Lower leg skin (tissue), 4 donors: ENCODE measurements around the gene BMP6. TPM values are rescaled to one million over a fixed set of nuclear protein-coding genes. Genes with fewer than 3 reads are reported as not detected.

Source experiments
- DNase-seq, 2 donors: peaks; one replicate each; pipeline ENCODE4 v3.0.0-alpha.2; 2019; ENCODE audit warnings: low spot score in 2 of 2
- H3K4me3 ChIP-seq: fragments of 200-600 bp; sonication (generic); 2 replicates; pipeline ENCODE4 v1.5.1; 2017; ENCODE audit warnings: mild to moderate bottlenecking, low read depth; ENCODE audit not compliant: poor library complexity, severe bottlenecking
- POLR2A ChIP-seq, 2 donors: fragments of 450-650 bp; IDR thresholded peaks; one replicate each; pipeline ENCODE4 v1.6.1; 2016 to 2017; ENCODE audit warnings: antibody characterized with exemption in 2 of 2, mild to moderate bottlenecking in 1 of 2, moderate library complexity in 1 of 2
- WGBS, 2 donors: methylation state at CpG; one replicate each; pipeline ENCODE4 v1.1.5; 2018; 5-methylcytosine and 5-hydroxymethylcytosine counted together
- intact Hi-C: fragments of 100-400 bp; cut with DNase I; formaldehyde crosslinking; loops from one replicate; pipeline ENCODE4 v1.15.0; 2023; ENCODE audit warnings: low total_unique reads
- total RNA-seq, 4 donors: library from RNA; depleted of rRNA; stranded (reverse); fragments of >200 nt; gene quantifications; one replicate each; pipeline ENCODE4 v1.1.0, GENCODE V29; 2016
- TF ChIP-seq, protein P1 (sequence below), 3 donors: fragments of 450-650 bp; IDR thresholded peaks; one replicate each; pipeline ENCODE4 v1.5.1; 2016; ENCODE audit warnings: antibody characterized with exemption in 3 of 3, mild to moderate bottlenecking in 3 of 3, moderate library complexity in 2 of 3

BMP6 gene
- total RNA-seq, 4 donors from 2014 or later, result 1.7 to 11.2 (median 6.2) TPM

DNA sequence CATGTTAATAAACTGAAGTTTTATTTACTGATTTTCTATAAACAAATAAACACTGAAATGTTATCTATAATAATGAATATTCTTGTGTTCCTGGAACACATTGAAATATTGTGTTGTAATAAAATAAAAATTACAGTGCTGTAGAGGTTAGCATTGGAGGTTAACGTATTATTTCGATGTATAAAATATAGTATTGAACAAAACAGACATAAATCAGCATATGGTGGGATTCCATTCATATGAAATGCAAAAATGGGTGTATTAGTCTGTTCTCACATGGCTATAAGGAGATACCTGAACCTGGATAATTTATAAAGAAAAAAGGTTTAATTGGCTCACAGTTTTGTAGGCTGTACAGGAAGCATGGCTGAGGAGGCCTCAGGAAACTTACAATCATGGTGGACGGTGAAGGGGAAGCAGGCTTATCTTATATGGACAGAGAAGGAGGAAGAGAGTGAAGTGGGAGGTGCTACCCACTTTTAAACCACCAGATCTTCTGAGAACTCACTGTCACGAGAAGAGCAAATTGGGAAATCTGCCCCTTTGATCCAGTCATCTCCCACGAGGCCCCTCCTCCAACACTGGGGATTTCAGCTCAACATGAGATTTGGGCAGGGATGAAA lies 24.6 kb upstream of the BMP6 start:
- H3K4me3 ChIP-seq, result no peak overlapping the region
- WGBS, 2 donors, result 75 to 82% methylated on average over 5 of the region's 5 CpGs
- TF ChIP-seq POLR2A (IDR thresholded peaks at IDR 0.05), result no peak
- TF ChIP-seq, protein P1, sequence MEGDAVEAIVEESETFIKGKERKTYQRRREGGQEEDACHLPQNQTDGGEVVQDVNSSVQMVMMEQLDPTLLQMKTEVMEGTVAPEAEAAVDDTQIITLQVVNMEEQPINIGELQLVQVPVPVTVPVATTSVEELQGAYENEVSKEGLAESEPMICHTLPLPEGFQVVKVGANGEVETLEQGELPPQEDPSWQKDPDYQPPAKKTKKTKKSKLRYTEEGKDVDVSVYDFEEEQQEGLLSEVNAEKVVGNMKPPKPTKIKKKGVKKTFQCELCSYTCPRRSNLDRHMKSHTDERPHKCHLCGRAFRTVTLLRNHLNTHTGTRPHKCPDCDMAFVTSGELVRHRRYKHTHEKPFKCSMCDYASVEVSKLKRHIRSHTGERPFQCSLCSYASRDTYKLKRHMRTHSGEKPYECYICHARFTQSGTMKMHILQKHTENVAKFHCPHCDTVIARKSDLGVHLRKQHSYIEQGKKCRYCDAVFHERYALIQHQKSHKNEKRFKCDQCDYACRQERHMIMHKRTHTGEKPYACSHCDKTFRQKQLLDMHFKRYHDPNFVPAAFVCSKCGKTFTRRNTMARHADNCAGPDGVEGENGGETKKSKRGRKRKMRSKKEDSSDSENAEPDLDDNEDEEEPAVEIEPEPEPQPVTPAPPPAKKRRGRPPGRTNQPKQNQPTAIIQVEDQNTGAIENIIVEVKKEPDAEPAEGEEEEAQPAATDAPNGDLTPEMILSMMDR (IDR thresholded peaks at IDR 0.05), result no peak
- intact Hi-C loops, result no loop called here
- no peak for DNase-seq

DNA sequence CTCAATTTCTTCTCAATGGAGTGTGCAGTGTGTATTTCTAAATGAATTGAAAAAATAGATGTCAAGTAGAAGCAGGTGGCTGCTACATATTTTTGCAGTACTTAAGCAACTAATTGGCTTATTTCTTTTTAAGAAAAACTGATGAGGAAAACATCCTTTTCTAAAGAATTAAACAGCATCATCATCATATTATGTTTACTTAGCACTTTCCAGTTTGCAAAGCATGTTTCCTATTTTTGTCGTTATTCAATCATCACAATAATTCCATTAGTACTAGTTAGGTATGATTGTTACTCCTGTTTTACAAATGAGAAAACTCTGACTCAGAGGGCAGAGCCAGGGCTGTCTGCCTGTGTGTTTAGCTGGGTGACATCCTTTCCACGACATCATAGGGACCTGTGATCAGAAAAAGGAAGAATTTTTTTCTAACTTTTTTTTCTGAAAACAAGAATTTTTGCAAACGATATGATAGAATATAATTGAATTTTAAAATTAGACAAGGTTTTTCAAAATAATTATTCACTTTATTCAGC lies 22.7 kb upstream of the BMP6 start:
- H3K4me3 ChIP-seq, result no peak overlapping the region
- DNase-seq, result no peak
- whole genome bisulfite sequencing, 2 donors, result 74% methylated on average over 3 of the region's 3 CpGs
- TF ChIP-seq POLR2A (IDR thresholded peaks at IDR 0.05), result no peak
- TF ChIP-seq, protein P1 (IDR thresholded peaks at IDR 0.05), result no peak
- intact Hi-C loops, result no loop called here

DNA sequence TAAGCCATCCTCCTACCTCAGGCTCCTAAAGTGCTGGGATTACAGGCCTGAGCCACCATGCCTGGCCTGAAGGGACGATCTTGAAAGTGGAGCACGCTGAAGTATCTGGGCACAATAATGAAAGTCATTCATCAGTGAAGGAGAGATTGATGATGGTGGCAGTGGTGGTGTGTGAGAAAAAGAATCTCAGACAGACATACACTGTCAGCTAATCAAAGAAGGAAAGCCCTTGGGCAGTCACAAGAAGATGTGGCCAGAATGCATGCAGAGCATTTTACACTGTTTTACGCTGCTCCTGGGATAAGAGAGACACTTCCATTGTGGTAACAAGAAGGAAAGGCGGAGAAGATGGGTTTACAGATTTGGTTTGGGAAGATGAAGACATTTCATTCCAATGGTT lies 20.4 kb upstream of the BMP6 start:
- H3K4me3 ChIP-seq, result no peak overlapping the region
- no peak for DNase-seq
- WGBS, 2 donors, result 85% methylated on average over 4 of the region's 4 CpGs
- no peak for TF ChIP-seq POLR2A (IDR thresholded peaks at IDR 0.05)
- intact Hi-C loops, result no loop called here

DNA sequence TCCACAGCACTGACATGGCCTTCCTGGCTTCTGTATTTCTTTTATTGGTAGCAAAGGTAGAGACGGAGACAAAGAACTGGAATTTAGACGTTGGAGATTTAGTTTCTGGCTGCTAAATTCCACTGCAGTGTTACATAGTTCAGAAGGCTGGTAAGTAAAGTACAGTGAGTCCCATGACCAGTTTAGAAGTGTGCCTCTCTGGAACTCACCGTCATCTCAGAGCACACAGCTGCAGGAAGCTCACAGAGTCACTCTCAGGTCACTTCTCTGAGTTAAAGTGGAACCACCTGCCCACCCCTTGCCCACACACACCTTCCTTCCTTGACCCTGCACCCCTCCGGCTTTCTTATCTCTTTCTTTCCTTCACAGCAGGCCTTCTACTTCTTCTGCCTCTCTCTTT lies 19.6 kb upstream of the BMP6 start:
- 71% methylated on average over 4 of the region's 4 CpGs for WGBS, 2 donors
- no peak for DNase-seq
- H3K4me3 ChIP-seq, result no peak overlapping the region
- TF ChIP-seq, protein P1 (IDR thresholded peaks at IDR 0.05), result no peak
- no peak for TF ChIP-seq POLR2A (IDR thresholded peaks at IDR 0.05)
- intact Hi-C loops, result no loop called here

DNA sequence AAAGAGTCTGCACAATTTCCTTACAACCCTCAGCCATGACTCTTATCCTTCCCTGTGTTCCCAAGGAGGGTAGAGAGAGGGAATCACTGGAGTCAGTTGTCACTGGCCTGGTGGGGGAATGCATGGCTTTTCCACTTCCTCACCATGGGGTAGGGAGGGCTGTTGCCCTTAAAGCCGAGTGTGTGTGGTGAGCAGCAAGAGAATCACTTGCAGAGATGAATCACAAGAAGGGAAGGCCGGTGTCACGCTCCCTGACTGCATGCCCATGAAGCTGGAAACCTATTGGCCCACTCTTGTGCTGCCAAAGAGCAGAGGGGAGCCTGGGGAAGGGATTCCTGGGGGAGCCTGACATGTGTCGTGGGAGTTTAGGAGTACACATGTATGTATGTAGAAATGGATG lies 18.1 kb upstream of the BMP6 start:
- TF ChIP-seq POLR2A (IDR thresholded peaks at IDR 0.05), result no peak
- TF ChIP-seq, protein P1 (IDR thresholded peaks at IDR 0.05), result no peak
- H3K4me3 ChIP-seq, result no peak overlapping the region
- intact Hi-C loops, result no loop called here
- DNase-seq, result no peak
- WGBS, 2 donors, result 91 to 92% methylated on average over 4 of the region's 4 CpGs

DNA sequence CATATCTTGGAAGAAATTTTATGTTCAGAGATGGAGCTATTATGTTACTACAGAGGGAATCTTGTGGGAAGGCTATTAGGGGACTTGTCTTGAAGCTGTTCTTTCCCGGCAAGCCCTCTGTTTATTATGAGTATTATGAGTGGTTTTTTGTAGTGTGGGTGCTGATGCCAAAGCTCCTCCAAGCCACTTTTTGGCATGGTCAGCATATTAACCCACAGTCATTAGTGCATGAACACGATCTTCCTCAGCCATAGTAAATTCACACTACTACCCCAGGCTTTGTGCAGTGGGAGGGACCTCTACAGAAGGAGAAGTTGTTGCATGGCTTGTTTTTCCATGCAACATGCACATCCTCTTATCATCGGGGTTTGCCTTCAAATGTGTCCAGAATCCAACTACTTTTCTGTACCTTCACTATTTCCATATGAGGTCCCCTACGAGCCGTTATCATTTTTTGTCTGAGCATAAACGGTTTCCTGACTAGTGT lies 6.5 kb upstream of the BMP6 start:
- no peak for DNase-seq
- 61 to 65% methylated on average over 6 of the region's 6 CpGs for WGBS, 2 donors
- TF ChIP-seq, protein P1 (IDR thresholded peaks at IDR 0.05), result no peak
- TF ChIP-seq POLR2A (IDR thresholded peaks at IDR 0.05), result no peak
- no peak overlapping the region for H3K4me3 ChIP-seq
- intact Hi-C loops, result no loop called here
